ENCODE results near the gene ACP1.
"Not testable (repeated sequence)": the region's sequence is repeated elsewhere in the genome, so short reads cannot be mapped to it uniquely, and the experiment has no call there.

Gene ACP1

GRCh38 chr2:310994-311393 lies 46.2 kb downstream of the ACP1 start:
- no peak for DNase-seq (ENCODE audit: low spot score)

GRCh38 chr2:313991-314390 lies 49.2 kb downstream of the ACP1 start:
- no peak for DNase-seq (ENCODE audit: low spot score)

- DNase-seq (ENCODE audit: low spot score): no peak
Measured at GRCh38 chr2:314561-315336, 50.0 kb downstream of the ACP1 start.

- DNase-seq (ENCODE audit: low spot score): not testable (repeated sequence)
Measured at GRCh38 chr2:315925-316324, 51.2 kb downstream of the ACP1 start.

DNA sequence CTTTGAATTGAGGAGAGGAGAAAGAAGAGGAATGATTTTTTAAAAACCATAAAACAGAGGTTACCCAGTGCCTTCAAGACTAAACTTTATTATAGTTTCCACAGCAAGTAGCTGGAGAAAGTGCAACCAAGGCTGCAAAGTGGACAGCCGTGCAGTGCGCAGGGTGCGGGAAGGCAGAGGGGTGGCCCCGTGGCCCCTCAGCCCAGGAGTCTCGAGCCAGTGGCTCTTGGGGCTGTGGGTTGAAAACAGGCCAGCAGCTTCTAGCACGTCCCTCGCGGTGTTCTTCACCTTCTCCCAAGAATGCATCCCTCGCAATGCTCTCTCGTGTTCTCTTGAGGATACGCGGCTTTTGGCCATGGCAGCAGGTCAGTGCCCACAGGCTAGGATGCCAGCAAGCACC lies 51.6 kb downstream of the ACP1 start:
- DNase-seq (ENCODE audit: low spot score): no peak

- DNase-seq (ENCODE audit: low spot score): no peak
Measured at GRCh38 chr2:317501-318424, 53.0 kb downstream of the ACP1 start.

- no peak for DNase-seq (ENCODE audit: low spot score)
Measured at GRCh38 chr2:319059-319600, 54.4 kb downstream of the ACP1 start.

DNA sequence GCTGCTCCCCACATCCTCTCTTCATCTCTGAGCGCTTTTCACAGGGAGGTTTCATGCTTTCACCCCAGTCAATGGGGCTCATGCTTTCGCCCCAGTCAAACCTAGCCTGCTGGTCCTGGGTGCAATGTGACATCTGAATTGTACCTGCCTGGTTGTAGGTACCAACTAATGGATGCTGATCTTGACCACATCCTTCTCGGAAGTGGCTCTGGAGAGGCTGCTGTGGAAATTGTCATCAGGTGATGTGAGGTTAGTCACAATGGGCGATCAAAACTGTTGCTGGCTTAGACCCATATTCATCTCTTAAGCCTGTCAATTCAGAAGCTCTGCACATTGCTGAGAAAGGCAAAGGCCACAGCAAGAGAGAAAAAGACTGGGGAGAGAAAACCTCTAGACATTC lies 55.8 kb downstream of the ACP1 start:
- no peak for DNase-seq (ENCODE audit: low spot score)

DNA sequence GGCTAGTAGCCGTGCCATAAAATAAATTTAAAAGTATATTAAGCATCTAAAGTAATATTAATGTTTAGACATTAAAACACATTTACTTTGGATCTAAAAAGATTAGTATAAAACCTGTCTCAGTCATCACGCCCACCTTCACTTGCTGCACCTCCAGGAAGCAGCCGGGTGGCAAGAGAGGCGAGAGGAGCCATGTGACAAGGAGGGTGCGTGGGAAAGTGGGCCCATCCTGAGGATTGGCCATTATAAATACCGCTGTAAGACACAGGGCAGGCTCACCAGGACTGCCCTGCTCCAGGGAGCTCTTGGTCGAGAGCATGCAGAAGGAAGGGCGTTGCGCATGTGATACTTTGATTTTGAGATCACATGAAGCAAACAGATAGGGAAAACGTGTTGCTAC lies 57.6 kb downstream of the ACP1 start:
- DNase-seq (ENCODE audit: low spot score): no peak

- DNase-seq (ENCODE audit: low spot score): no peak
Measured at GRCh38 chr2:323035-323434, 58.3 kb downstream of the ACP1 start.

All from AG08396 (cell line).